ENCODE measurements around the gene CBFA2T2.
A peak's percentile ranks its signal among the peaks of the same experiment; 100 is the strongest.

The CBFA2T2 gene

DNA sequence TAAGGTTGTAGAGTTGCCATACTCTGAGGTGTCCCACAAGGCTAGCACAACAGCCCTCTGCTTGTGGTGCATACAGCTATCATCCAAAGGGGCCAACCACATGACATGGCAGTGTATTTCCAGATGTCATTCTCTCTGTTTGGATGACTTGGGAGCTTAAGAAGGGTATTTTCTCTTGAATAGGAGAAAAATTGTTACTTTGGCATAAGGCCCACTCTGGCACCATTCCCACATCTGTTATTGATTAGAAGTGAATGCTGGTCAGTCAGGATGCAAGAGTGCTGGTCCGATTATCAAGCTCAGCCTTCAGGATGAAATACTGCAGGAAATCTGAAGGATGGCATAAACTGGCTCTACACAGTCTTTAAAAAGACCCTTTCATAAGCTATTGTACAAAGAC lies 88.6 kb downstream of the CBFA2T2 start:
- Histone ChIP-seq H3K4me1 (ENCODE audit: control insufficient read depth in 1 of 2, insufficient read depth in 2 of 2, low read length in 2 of 2) (no peaks in the 10 kb centered on the region), H2BK5ac (ENCODE audit: low read depth, low read length, poor library complexity) (no peak overlapping the region), H2BK120ac (ENCODE audit: insufficient read depth, low read length, poor library complexity) (no peak overlapping the region), H3K23ac (ENCODE audit: low read length) (no peak overlapping the region), H3K27me3 (ENCODE audit: insufficient read depth, low read length) (no peaks in the 10 kb centered on the region), H3K4me2 (ENCODE audit: low read length) (no peak overlapping the region), H3K36me3 (ENCODE audit: control insufficient read depth in 1 of 2, insufficient read depth in 2 of 2, low read length in 2 of 2) (no peaks in the 10 kb centered on the region), H4K91ac (ENCODE audit: low read depth, low read length) (no peak overlapping the region), H3K9me3 (ENCODE audit: insufficient read depth, low read depth, low read length) (no peaks in the 10 kb centered on the region), H3K4ac (ENCODE audit: low read depth, low read length) (no peak overlapping the region), H4K12ac (ENCODE audit: low read depth, low read length) (no peak overlapping the region), H3K4me3 (ENCODE audit: low read depth, low read length) (no peak overlapping the region), H4K8ac (ENCODE audit: low read depth, low read length) (no peak overlapping the region), H2AFZ (ENCODE audit: insufficient read depth, low read length, poor library complexity) (no peak overlapping the region), H3K18ac (ENCODE audit: low read length) (no peak overlapping the region), H2AK5ac (ENCODE audit: low read length) (no peak overlapping the region), H3K9ac (ENCODE audit: low read length) (no peak overlapping the region), H2BK12ac (ENCODE audit: low read length) (no peak overlapping the region), H3K14ac (ENCODE audit: low read length) (no peak overlapping the region), H3K79me2 (ENCODE audit: control insufficient read depth, insufficient read depth, low read length, poor library complexity) (no peaks in the 10 kb centered on the region), H3K79me1 (ENCODE audit: low read length) (no peaks in the 10 kb centered on the region), H3K27ac (ENCODE audit: low read depth, low read length) (no peak overlapping the region)
- no peak for DNase-seq
- no CpG with 5 or more reads among the region's 1 CpG for WGBS (ENCODE audit: extremely low coverage, insufficient coverage, insufficient read length)

DNA sequence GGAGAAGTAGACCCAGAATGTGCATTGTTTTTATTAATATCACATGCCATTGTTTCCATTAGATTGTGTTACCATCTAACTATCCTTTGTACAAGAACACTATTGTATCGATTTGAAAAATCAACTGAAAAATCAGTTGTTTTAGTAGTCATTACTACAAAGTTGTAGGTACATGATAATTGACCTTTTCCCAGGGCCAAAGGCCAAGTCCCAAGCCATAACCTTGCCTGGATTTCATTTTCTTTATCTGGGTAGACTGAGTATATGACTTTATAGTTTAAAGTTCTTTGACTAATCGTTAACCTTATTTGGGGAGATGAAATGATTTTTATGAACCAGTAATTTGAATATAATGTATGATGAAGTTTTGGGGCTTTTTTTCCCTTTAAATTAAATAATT lies 93.2 kb downstream of the CBFA2T2 start:
- Histone ChIP-seq H3K9me3 (ENCODE audit: insufficient read depth, low read depth, low read length) (no peaks in the 10 kb centered on the region), H3K18ac (ENCODE audit: low read length) (no peak overlapping the region), H3K79me2 (ENCODE audit: control insufficient read depth, insufficient read depth, low read length, poor library complexity) (no peaks in the 10 kb centered on the region), H3K9ac (ENCODE audit: low read length) (no peak overlapping the region), H3K27me3 (ENCODE audit: insufficient read depth, low read length) (no peaks in the 10 kb centered on the region), H2AK5ac (ENCODE audit: low read length) (no peak overlapping the region), H3K14ac (ENCODE audit: low read length) (no peak overlapping the region), H4K12ac (ENCODE audit: low read depth, low read length) (no peak overlapping the region), H3K23ac (ENCODE audit: low read length) (no peak overlapping the region), H4K8ac (ENCODE audit: low read depth, low read length) (no peak overlapping the region), H2AFZ (ENCODE audit: insufficient read depth, low read length, poor library complexity) (no peak overlapping the region), H3K79me1 (ENCODE audit: low read length) (no peaks in the 10 kb centered on the region), H2BK5ac (ENCODE audit: low read depth, low read length, poor library complexity) (no peak overlapping the region), H3K4me3 (ENCODE audit: low read depth, low read length) (no peak overlapping the region), H2BK12ac (ENCODE audit: low read length) (no peak overlapping the region), H3K36me3 (ENCODE audit: control insufficient read depth in 1 of 2, insufficient read depth in 2 of 2, low read length in 2 of 2) (no peaks in the 10 kb centered on the region), H3K4me2 (ENCODE audit: low read length) (no peak overlapping the region), H3K4ac (ENCODE audit: low read depth, low read length) (no peak overlapping the region), H3K4me1 (ENCODE audit: control insufficient read depth in 1 of 2, insufficient read depth in 2 of 2, low read length in 2 of 2) (no peaks in the 10 kb centered on the region), H3K27ac (ENCODE audit: low read depth, low read length) (no peak overlapping the region), H4K91ac (ENCODE audit: low read depth, low read length) (no peak overlapping the region), H2BK120ac (ENCODE audit: insufficient read depth, low read length, poor library complexity) (no peak overlapping the region)
- no CpG with 5 or more reads among the region's 2 CpGs for WGBS (ENCODE audit: extremely low coverage, insufficient coverage, insufficient read length)
- no peak for DNase-seq

DNA sequence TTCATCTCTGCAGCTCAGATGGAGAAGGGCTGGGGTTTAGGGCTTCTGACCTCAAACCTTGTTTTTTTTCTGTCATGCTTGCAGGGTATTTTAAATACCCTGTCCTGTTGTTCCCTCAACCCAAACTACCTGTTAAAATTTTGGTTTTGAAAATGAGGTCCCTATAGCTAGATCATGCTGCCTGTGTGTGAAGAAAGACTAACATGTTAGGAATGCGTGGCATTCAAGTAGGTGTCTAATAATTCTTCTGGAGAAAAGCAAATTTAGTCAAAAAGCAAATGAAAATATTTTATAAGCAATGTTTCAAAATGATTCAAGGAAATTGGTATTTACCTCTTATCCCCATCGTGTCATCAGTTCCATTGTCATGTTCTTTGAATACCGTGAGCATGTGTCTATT lies 95.1 kb downstream of the CBFA2T2 start:
- Histone ChIP-seq H3K4me2 (ENCODE audit: low read length) (no peak overlapping the region), H2AK5ac (ENCODE audit: low read length) (no peak overlapping the region), H3K4me3 (ENCODE audit: low read depth, low read length) (no peak overlapping the region), H4K8ac (ENCODE audit: low read depth, low read length) (no peak overlapping the region), H3K9ac (ENCODE audit: low read length) (no peak overlapping the region), H3K9me3 (ENCODE audit: insufficient read depth, low read depth, low read length) (no peaks in the 10 kb centered on the region), H3K4me1 (ENCODE audit: control insufficient read depth in 1 of 2, insufficient read depth in 2 of 2, low read length in 2 of 2) (no peaks in the 10 kb centered on the region), H3K18ac (ENCODE audit: low read length) (no peak overlapping the region), H3K4ac (ENCODE audit: low read depth, low read length) (no peak overlapping the region), H2BK5ac (ENCODE audit: low read depth, low read length, poor library complexity) (no peak overlapping the region), H3K36me3 (ENCODE audit: control insufficient read depth in 1 of 2, insufficient read depth in 2 of 2, low read length in 2 of 2) (no peaks in the 10 kb centered on the region), H3K14ac (ENCODE audit: low read length) (no peak overlapping the region), H4K91ac (ENCODE audit: low read depth, low read length) (no peak overlapping the region), H4K12ac (ENCODE audit: low read depth, low read length) (no peak overlapping the region), H2BK120ac (ENCODE audit: insufficient read depth, low read length, poor library complexity) (no peak overlapping the region), H3K27me3 (ENCODE audit: insufficient read depth, low read length) (no peaks in the 10 kb centered on the region), H2BK12ac (ENCODE audit: low read length) (no peak overlapping the region), H3K79me2 (ENCODE audit: control insufficient read depth, insufficient read depth, low read length, poor library complexity) (no peaks in the 10 kb centered on the region), H2AFZ (ENCODE audit: insufficient read depth, low read length, poor library complexity) (no peak overlapping the region), H3K79me1 (ENCODE audit: low read length) (no peaks in the 10 kb centered on the region), H3K27ac (ENCODE audit: low read depth, low read length) (no peak overlapping the region), H3K23ac (ENCODE audit: low read length) (no peak overlapping the region)
- DNase-seq = peak in 1 of 2 donors; percentile 16
- no CpG with 5 or more reads among the region's 3 CpGs for WGBS (ENCODE audit: extremely low coverage, insufficient coverage, insufficient read length)

DNA sequence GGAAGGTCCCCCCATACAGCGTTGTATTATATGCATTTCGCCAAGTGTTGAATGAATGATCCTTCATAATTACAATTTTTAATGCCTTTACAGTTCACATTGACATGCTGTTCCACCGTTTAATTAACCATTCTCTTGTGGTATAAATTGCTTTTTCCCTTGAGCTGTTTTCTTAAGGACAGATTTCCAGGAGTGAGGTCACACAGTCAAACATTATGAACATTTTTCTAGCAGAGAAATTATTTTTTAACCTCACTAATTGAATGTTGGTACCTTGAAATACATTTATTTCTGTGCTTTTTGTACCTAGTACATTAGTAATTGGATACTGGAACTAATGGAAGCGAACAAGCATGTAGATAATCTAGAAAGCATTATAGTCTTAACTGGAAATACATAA lies 95.5 kb downstream of the CBFA2T2 start:
- DNase-seq = no peak
- WGBS (ENCODE audit: extremely low coverage, insufficient coverage, insufficient read length) = no CpG with 5 or more reads among the region's 4 CpGs

More for the DNA sequence above, 95.5 kb downstream of the CBFA2T2 start:
- Histone ChIP-seq H2AK5ac (ENCODE audit: low read length) (no peak overlapping the region), H3K4me1 (ENCODE audit: control insufficient read depth in 1 of 2, insufficient read depth in 2 of 2, low read length in 2 of 2) (no peaks in the 10 kb centered on the region), H3K23ac (ENCODE audit: low read length) (no peak overlapping the region), H3K9me3 (ENCODE audit: insufficient read depth, low read depth, low read length) (no peaks in the 10 kb centered on the region), H3K27ac (ENCODE audit: low read depth, low read length) (no peak overlapping the region), H2BK12ac (ENCODE audit: low read length) (no peak overlapping the region), H2BK5ac (ENCODE audit: low read depth, low read length, poor library complexity) (no peak overlapping the region), H3K27me3 (ENCODE audit: insufficient read depth, low read length) (no peaks in the 10 kb centered on the region), H3K79me2 (ENCODE audit: control insufficient read depth, insufficient read depth, low read length, poor library complexity) (no peaks in the 10 kb centered on the region), H3K4ac (ENCODE audit: low read depth, low read length) (no peak overlapping the region), H3K14ac (ENCODE audit: low read length) (no peak overlapping the region), H2BK120ac (ENCODE audit: insufficient read depth, low read length, poor library complexity) (no peak overlapping the region), H3K4me2 (ENCODE audit: low read length) (no peak overlapping the region), H3K18ac (ENCODE audit: low read length) (no peak overlapping the region), H2AFZ (ENCODE audit: insufficient read depth, low read length, poor library complexity) (no peak overlapping the region), H4K91ac (ENCODE audit: low read depth, low read length) (no peak overlapping the region), H3K9ac (ENCODE audit: low read length) (no peak overlapping the region), H3K79me1 (ENCODE audit: low read length) (no peaks in the 10 kb centered on the region), H4K8ac (ENCODE audit: low read depth, low read length) (no peak overlapping the region), H3K36me3 (ENCODE audit: control insufficient read depth in 1 of 2, insufficient read depth in 2 of 2, low read length in 2 of 2) (no peaks in the 10 kb centered on the region), H3K4me3 (ENCODE audit: low read depth, low read length) (no peak overlapping the region), H4K12ac (ENCODE audit: low read depth, low read length) (no peak overlapping the region)

Data from trophoblast cell (in vitro differentiated cells and primary cell).